ENCODE data around the gene PDXK.
A peak's percentile ranks its signal among the peaks of the same experiment; 100 is the strongest.

Gene PDXK

DNA sequence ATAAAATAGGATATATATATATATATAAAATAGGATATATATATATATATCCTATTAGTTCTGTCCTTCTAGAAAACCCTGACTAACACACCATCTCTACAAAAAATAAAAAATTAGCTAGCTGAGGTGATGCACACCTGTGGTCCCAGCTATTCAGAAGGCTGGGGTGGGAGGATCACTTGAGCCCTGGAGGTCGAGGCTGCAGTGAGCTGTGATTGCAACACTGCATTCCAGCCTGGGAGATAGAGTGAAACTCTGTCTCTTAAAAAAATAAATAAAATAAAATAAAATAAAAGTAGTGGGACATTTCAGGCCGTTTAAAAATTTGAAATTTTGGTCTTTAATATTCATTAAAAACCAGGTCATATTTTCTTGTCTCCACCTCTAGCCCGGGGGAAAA, 66.2 kb downstream of the PDXK start:
- no peak for DNase-seq

- DNase-seq = no peak
Observed at GRCh38 chr21:43786300-43786806, 67.4 kb downstream of the PDXK start.

GRCh38 chr21:43786807-43787440, 68.0 kb downstream of the PDXK start:
- DNase-seq = no peak

DNA sequence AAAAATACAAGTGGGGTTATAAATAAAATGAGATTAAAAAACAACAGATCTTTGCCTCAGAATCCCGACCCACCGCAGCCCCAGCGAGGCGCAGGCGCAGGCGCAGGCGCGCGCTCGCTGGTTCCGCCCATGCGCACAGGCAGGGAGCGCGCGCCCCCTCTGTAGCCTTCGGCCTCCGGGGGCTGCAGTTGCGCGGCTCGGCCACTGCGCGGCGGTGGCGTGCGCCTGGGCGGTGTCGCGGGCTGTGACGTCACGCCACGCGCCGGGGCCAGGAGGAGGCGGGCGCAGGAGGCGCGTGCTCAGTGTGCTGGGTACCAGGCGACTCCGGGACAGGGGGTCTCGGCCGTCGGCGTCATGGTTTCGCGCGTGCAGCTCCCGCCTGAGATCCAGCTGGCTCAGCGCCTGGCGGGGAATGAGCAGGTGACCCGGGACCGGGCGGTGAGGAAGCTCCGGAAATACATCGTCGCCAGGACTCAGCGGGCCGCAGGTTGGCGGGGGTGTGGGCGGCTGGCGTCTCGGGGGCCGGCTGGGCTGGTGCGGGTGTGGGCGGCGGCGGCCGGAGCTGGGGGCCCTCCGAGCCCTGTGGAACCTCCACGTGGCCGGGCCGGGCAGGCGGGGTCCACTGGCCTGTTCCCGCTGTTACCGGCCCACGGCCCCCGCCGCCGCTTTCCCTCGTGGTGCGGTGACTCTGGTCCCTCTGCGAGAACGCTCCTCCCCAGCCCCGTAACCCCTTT, 70.5 kb downstream of the PDXK start, which contains the start of gene RRP1:
Gene RRP1 (plus strand): TSS at position 302 of the 734 bp plus-strand sequence. CDS start 53 bp downstream, at position 355.
- peak; percentile 97 to 98 for DNase-seq

GRCh38 chr21:43790010-43790524, 71.1 kb downstream of the PDXK start:
- no peak for DNase-seq

DNA sequence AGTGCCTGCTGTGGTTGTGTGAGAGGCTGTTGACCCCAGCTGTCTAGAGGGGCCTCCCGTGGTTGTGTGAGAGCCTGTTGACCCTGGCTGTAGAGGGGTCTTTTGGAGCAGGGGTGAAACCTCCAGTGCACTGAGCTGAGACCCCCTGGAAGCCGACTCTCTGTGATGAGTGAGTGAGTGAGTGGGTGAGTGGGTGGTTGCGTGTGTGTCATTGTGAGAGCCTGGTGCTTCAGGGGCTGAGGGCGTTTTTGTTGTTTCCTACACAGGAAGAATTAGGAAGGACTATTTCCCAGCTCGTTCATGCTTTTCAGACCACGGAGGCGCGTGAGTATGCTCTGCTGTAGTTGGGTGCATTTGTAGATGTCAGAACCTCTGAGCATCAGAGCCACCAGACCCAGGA, 73.5 kb downstream of the PDXK start:
- DNase-seq = no peak

- no peak for DNase-seq
Observed at GRCh38 chr21:43793243-43793642, 74.3 kb downstream of the PDXK start.

DNA sequence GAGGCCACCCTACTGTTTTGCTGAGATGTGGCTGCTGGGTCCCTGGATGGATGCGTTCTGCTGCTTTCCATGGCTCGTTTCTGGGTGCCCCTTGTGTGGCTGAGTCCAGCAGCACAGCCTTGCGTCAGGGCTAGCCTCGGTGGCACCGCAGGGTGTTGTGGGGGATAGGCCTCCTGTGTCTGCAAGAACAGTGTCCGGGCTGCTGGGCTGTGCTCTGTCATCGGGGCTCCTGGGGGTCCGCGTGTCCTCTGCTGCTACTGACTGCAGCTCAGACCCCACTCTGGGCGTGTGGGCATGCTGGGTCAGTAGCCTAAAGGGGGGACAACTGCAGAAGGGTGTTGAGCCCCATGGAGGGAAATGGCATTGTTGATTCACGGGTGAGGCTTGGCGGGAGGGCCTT, 75.4 kb downstream of the PDXK start:
- no peak for DNase-seq

DNA sequence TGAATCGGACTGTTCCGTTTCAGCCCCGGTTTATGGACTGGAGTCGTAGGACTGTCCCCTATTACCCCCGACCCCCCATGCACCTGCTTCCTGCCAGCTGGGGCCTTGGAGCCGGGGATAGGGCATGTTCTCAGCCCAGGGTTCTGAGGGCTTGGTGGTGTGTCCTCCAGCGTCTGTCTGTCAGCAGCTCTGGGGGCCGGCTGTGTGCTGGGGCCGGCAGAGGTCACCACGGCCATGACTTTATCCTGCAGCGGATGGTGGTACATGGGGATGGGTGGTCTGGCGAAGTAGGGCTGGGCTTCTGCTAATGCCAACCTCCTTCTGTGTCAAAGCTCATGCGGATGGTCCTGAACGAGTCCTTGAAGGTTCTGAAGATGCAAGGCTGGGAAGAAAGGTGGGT, 75.9 kb downstream of the PDXK start:
- DNase-seq = no peak

DNA sequence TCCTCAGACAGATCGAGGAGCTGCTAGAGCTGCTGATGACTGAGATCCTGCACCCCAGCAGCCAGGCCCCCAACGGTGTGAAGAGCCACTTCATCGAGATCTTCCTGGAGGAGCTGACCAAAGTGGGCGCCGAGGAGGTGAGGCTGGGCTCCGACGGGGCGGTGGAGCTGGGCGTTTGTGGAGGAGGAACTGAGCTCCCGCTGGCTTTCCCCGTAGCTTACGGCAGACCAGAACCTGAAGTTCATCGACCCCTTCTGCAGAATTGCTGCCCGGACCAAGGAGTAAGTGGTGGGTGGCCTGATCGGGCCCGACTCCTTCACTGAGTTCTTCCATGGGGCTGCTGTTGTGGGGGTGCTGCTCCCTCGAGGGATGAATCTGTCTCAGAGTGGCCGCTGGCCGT, 78.5 kb downstream of the PDXK start:
- DNase-seq = no peak

GRCh38 chr21:43797925-43798715, 79.2 kb downstream of the PDXK start:
- DNase-seq = no peak

DNA sequence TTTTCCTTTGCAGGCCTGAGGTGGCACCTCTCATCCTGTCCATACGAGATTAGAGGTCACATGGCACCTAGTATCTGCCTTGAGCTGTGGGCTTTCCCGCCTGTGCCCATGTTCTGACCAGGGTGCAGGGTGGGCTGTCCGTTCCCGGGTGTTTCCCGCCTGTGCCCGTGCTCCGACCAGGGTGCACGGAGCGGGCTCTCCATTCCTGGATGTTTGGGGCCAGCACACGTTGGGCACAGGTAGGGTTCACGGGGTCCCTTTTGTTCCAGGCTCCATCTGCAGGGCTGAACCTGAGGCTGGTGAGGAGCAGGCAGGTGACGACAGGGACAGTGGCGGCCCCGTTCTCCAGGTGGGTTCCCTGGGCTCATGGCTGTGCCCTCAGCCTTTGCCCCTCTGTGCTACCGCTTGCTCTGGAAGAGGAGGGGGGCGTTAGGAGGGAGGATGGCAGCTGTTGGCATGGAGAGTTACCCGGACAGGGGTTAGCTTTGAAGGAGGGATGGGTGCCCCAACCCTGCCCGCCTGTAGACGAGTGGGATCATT, 80.4 kb downstream of the PDXK start:
- DNase-seq = no peak

DNA sequence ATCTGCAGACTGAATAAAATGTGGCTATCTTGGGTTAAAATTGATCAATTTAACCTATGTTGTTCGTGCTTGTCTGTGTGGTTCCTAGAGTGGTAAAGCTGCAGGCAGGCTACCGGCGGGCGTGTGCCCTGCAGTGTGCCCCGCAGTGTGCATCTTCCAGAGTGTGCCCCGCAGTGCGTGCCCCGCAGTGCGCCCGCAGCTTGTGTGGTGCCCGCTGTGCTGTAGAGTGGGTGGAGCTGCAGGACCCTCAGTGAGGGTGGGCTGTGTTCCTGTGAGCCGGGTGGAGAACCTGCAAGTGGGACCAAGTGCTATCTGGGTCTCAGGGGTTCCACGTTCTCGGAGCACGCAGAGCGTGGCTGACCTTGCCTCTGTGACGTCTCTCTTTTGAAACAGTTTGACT, 81.2 kb downstream of the PDXK start:
- no peak for DNase-seq

GRCh38 chr21:43800566-43800965, 81.6 kb downstream of the PDXK start:
- no peak for DNase-seq

DNA sequence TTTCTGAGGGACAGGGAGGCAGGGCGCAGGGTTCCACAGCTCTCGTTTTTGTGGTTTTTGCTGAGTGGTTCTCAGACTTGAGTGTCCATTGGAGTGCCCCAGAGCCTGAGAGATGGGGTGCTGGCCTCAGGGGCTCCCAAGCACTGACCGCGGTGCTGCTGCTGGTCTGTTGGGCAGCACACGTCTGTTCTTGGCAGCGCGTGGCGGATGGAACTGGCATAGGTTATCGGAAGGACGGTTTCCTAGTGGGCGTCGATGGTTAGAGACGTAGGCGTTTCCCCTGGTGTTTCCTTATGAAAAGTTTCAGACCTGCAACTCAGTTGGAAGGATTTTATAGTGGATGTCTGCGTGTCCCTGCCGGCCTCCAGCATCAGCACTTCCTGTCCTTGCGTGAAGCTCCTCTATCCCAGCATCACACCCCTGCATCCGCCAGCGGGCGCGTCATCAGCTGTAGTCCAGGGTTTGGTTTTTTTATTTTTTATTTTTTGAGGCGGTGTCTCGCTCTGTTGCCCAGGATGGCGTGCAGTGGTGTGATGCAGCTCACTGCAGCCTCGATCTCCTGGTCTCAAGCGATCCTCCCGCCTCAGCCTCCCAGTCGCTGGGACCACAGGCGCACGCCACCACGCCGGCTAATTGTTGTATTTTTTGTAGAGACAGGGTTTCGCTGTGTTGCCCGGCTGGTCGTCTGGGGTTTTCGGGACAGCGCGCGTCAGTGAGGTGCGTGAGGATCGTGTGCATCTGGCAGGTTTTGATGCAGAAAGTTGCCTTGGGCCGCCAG, 82.3 kb downstream of the PDXK start:
- no peak for DNase-seq

DNA sequence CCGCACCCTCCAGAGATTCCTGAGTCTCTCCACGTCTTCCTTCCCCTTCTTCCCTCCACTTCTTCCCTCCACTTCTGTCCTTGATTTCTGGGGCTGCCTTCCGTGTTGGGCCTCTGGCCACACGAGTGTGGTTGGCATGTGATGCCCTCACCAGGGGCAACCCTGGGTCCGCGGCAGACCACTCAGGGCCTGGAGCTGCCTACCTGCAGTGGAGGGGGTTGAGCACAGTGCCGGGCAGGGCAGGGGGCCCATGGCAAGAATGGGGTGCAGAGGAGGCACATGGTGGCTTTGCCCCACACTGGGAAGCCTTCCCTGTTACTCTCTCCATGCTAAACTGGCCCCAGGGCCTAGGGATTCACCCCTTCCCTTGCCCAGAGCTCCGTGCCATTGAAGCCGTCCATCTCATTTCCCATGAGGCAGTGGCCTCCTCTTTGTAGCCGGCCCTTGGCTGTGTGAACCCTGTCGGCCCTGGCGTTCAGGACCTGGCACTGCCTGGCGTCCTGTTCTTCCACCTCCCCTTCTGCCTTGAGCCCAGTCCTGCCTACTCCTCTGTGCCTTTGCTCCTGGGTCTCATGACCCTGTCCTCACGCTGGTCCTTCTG, 83.9 kb downstream of the PDXK start:
- no peak for DNase-seq

DNA sequence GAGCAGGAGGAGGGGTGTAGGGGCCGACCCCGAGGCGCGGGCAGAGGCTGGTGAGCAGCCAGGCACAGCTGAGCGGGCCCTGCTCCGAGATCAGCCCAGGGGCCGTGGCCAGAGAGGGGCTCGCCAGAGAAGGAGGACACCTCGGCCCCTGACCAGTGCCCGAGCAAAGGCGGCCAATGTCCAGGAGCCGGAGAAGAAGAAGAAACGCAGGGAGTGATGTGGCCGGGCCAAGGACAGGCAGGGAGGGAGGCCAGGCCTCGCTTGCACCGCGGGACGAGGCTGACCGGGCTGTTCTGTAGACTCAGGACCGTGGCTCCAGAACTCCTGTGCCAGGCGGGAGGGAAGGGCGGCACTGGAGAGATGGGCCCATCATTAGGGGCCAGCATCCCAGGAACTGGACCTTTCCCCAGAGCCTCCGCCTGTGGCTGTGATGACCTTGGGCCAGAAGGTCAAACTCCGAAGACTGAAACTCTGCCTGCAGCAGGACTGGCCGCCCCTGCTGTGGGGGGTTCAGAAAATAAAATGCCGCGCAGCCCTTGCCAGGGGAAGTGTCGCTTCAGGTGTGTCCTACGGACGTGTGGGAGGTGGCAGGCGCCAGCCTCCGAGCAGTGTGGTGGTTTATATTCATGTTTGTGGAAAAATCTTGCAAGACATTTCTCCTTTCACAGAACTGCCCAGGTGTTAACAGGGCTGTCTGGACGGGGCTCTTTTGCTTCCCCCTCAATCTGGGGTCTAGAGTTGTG, 84.8 kb downstream of the PDXK start:
- no peak for DNase-seq

- no peak for DNase-seq
Observed at GRCh38 chr21:43805275-43805800, 86.4 kb downstream of the PDXK start.

DNA sequence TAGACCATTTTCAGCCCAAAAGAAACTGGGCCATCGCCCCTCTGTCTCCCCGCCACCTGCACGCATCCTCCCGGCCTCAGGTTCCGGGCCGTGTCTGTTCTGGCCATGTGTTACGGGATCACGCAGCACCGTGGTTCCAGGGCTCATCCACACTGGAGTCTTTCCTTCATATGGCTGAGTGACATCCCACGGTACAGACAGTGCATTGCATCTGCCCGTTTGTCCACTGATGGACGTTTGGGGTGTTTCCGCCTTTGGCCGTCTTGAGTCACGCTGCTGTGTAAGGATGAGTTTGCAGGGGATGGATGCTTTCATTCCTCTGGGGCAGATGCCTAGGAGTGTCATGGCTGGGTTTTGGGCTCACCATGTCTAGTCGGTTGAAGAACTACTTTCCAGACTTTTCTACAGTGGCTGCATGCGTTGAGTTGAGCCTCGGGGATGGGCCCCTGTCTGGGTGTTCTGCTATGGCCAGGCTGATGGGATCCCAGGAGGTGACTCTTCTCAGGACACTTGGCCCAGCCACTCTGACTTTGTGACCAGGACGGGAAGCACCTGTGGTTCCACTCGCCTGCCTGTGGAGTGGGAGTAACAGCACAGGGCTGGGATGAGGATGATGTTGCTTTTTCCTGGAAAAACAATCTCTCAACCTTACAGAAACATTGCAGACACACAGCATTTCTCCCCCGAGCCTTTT, 87.2 kb downstream of the PDXK start:
- DNase-seq = no peak

GRCh38 chr21:43808367-43808766, 89.4 kb downstream of the PDXK start:
- no peak for DNase-seq

Data from activated T-cell treated with anti-CD3 and anti-CD28 coated beads, Interleukin-2, amount 50 U/mL, for 48 hours (primary cell).